ENCODE results near the gene SPTB.

Gene SPTB

GRCh38 chr14:64748521-64748920 is 131.2 kb downstream of the SPTB start:
- no peak for TF ChIP-seq EP300 (IDR thresholded peaks at IDR 0.05; ENCODE audit: borderline replicate concordance)
- TF ChIP-seq FOXM1 (IDR thresholded peaks at IDR 0.05; ENCODE audit: borderline replicate concordance, low read depth), result no peak
- no peak for TF ChIP-seq CREB1 (IDR thresholded peaks at IDR 0.05; ENCODE audit: low read depth)
- TF ChIP-seq TEAD4 (IDR thresholded peaks at IDR 0.05), result no peak
- TF ChIP-seq USF1 (IDR thresholded peaks at IDR 0.05), result no peak
- TF ChIP-seq MAX (IDR thresholded peaks at IDR 0.05), result no peak
- no peak for TF ChIP-seq YY1 (IDR thresholded peaks at IDR 0.05; ENCODE audit: low read depth)
- no peak for TF ChIP-seq TAF1 (IDR thresholded peaks at IDR 0.05; ENCODE audit: low read depth)
- TF ChIP-seq NFIC (IDR thresholded peaks at IDR 0.05), result no peak
- no peak for TF ChIP-seq REST (IDR thresholded peaks at IDR 0.05; ENCODE audit: low read depth)
- no peak for TF ChIP-seq CEBPB (IDR thresholded peaks at IDR 0.05)
- TF ChIP-seq TCF12 (IDR thresholded peaks at IDR 0.05; ENCODE audit: low read depth), result no peak
- TF ChIP-seq ZBTB7A (IDR thresholded peaks at IDR 0.05; ENCODE audit: low read depth), result no peak
- TF ChIP-seq RAD21 (IDR thresholded peaks at IDR 0.05; ENCODE audit: low read depth), result no peak
- TF ChIP-seq EGR1 (IDR thresholded peaks at IDR 0.05), result no peak

DNA sequence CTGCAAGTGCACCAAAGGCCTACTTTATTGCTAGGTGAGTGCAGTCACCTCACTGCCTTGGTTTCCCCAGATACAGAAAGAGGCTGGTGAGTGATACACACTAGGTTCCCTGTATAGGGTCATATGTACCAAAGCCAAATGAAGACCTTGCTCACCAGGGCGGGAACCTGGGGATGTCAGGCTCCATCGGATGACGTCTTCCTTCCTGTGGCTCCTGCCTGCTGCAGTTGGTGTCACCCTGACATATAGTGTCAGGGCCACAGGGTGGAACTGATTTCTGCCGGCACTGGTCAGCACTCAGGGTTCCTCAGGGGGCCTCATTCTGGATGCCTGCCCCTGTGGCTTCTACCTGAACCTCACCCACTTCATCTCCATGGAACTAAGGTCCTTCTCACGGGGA is 132.4 kb downstream of the SPTB start:
- TF ChIP-seq FOXM1 (IDR thresholded peaks at IDR 0.05; ENCODE audit: borderline replicate concordance, low read depth), result no peak
- no peak for TF ChIP-seq CEBPB (IDR thresholded peaks at IDR 0.05)
- no peak for TF ChIP-seq TCF12 (IDR thresholded peaks at IDR 0.05; ENCODE audit: low read depth)
- TF ChIP-seq CREB1 (IDR thresholded peaks at IDR 0.05; ENCODE audit: low read depth), result no peak

GRCh38 chr14:64746298-64747250 is 133.1 kb downstream of the SPTB start:
- TF ChIP-seq YY1 (IDR thresholded peaks at IDR 0.05; ENCODE audit: low read depth) (no peak), EP300 (IDR thresholded peaks at IDR 0.05; ENCODE audit: borderline replicate concordance) (no peak), RAD21 (IDR thresholded peaks at IDR 0.05; ENCODE audit: low read depth) (no peak), CREB1 (IDR thresholded peaks at IDR 0.05; ENCODE audit: low read depth) (no peak), EGR1 (IDR thresholded peaks at IDR 0.05) (no peak)

- TF ChIP-seq REST (IDR thresholded peaks at IDR 0.05; ENCODE audit: low read depth), result no peak
- peak; percentile 20; the same call in 1 of the 2 replicates for TF ChIP-seq RAD21 (IDR thresholded peaks at IDR 0.05; ENCODE audit: low read depth)
Measured at GRCh38 chr14:64745511-64746091, 134.1 kb downstream of the SPTB start.

- TF ChIP-seq EP300 (IDR thresholded peaks at IDR 0.05; ENCODE audit: borderline replicate concordance), result no peak
- no peak for TF ChIP-seq YY1 (IDR thresholded peaks at IDR 0.05; ENCODE audit: low read depth)
- no peak for TF ChIP-seq USF1 (IDR thresholded peaks at IDR 0.05)
- no peak for TF ChIP-seq CREB1 (IDR thresholded peaks at IDR 0.05; ENCODE audit: low read depth)
- no peak for TF ChIP-seq REST (IDR thresholded peaks at IDR 0.05; ENCODE audit: low read depth)
- no peak for TF ChIP-seq NFIC (IDR thresholded peaks at IDR 0.05)
Measured at GRCh38 chr14:64743061-64743460, 136.6 kb downstream of the SPTB start.

Data from Ishikawa (cell line).